ENCODE results near the gene LRRN2.

DNA sequence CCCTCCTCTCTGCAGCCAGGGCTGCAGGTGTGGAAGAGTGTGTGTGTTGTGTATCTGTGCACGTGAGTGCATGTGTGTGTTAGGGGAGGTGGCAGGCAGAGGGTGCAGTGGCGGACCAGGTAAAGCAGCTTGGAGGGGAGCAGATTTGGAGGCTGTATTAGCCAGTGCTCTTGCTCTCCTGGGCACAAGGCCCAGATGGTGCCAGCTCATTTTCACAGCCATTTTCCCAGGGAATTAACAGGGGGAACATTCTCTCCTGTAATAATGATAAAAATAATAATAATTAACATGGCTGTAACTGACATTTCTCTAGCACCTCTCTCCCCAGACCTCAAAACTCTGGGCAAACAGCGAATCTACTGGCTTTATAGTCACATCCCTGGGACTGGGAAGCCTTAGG is 43.6 kb downstream of the LRRN2 start:
- TF ChIP-seq EZH2 (IDR thresholded peaks at IDR 0.05; ENCODE audit: low read length, unreplicated experiment): no peak
- TF ChIP-seq, protein P1, sequence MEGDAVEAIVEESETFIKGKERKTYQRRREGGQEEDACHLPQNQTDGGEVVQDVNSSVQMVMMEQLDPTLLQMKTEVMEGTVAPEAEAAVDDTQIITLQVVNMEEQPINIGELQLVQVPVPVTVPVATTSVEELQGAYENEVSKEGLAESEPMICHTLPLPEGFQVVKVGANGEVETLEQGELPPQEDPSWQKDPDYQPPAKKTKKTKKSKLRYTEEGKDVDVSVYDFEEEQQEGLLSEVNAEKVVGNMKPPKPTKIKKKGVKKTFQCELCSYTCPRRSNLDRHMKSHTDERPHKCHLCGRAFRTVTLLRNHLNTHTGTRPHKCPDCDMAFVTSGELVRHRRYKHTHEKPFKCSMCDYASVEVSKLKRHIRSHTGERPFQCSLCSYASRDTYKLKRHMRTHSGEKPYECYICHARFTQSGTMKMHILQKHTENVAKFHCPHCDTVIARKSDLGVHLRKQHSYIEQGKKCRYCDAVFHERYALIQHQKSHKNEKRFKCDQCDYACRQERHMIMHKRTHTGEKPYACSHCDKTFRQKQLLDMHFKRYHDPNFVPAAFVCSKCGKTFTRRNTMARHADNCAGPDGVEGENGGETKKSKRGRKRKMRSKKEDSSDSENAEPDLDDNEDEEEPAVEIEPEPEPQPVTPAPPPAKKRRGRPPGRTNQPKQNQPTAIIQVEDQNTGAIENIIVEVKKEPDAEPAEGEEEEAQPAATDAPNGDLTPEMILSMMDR (conservative IDR thresholded peaks at IDR 0.05; ENCODE audit: low read depth, low read length): no peak
- TF ChIP-seq EZH2phosphoT487 (IDR thresholded peaks at IDR 0.05; ENCODE audit: borderline replicate concordance, low read length): no peak
